GM12864 (cell line): ENCODE data around the gene CDC14C.
"Not testable (repeated sequence)": the region's sequence is repeated elsewhere in the genome, so short reads cannot be mapped to it uniquely, and the experiment has no call there.

Experiments
- DNase-seq: peaks from one replicate; pipeline ENCODE4 v3.0.0-alpha.2; 2011; ENCODE audit warnings: low read depth
- H3K4me3 ChIP-seq: 2 replicates; pipeline ENCODE4 v1.5.1; 2011; ENCODE audit warnings: mild to moderate bottlenecking, low read depth, low read length, control low read depth
- CTCF ChIP-seq: IDR thresholded peaks from 2 replicates; pipeline ENCODE4 v1.5.1; 2011; ENCODE audit warnings: low read depth, mild to moderate bottlenecking, moderate library complexity, low read length, control low read depth, inconsistent platforms; ENCODE audit errors: missing control alignments

CDC14C gene

DNA sequence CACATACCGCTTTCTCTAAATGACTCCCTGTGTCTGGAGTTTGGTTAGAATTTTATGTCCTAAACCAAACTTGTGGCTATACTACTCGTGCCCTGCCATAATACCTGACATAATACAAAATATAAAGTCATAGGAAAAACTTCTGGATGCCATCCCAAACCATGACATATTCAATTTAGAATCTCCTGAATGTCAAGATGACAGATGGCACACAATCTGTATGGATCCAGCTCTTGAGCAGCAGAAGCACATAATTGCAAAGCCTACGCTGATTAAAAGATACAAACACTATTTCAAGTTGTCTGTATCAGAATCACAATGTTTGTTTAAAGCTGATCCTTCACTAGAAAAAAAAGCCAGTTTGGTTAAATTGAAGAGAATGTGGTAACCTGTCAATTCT lies 22.4 kb upstream of the CDC14C start:
- DNase-seq: no peak
- TF ChIP-seq CTCF: no peak
- no peak overlapping the region for H3K4me3 ChIP-seq

DNA sequence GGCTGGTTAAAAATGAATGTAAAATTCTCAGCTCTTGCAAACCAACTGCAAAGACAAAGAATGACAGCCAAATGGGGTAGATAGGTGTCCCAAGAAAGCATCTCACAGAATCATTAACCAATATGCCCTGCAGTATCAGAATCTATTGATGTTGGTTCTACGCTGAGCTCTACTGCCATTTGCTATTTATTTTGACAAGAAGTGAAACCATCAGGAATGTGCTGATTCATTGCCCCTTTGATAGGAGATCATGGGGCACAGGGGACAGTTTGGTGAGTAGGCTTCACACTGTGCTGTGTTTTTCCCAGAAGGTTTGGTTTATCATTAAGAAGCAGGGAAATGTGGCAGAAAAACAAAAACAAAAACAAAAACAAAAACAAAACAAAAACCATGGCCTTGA lies 19.4 kb upstream of the CDC14C start:
- TF ChIP-seq CTCF: no peak
- DNase-seq: no peak
- H3K4me3 ChIP-seq: no peak overlapping the region

GRCh38 chr7:48905686-48906085 lies 18.7 kb upstream of the CDC14C start:
- DNase-seq, H3K4me3 ChIP-seq: not testable (repeated sequence)

DNA sequence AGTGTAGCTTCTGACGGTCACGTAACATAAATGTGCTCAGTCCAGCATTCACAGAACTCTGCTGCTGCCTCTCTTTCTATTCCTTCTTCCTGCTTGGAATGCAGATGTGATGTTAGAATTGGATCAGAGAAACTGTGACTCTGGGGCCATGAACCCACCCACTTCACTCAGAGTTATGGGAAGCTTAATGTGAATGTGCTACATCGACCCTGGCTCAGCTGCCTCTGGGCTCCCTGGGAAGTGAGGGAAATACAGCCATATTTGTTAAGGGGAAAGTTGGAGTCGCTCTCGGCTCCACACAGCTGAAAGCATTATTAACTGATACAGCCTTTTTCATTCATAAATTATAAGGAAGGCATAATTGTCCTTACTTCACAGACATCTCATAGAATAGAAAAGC lies 14.5 kb upstream of the CDC14C start:
- not testable (repeated sequence) for H3K4me3 ChIP-seq, DNase-seq

- DNase-seq: no peak
- H3K4me3 ChIP-seq: no peak overlapping the region
- no peak for TF ChIP-seq CTCF
These were observed 7.1 kb downstream of the CDC14C start for GRCh38 chr7:48931481-48931880.

DNA sequence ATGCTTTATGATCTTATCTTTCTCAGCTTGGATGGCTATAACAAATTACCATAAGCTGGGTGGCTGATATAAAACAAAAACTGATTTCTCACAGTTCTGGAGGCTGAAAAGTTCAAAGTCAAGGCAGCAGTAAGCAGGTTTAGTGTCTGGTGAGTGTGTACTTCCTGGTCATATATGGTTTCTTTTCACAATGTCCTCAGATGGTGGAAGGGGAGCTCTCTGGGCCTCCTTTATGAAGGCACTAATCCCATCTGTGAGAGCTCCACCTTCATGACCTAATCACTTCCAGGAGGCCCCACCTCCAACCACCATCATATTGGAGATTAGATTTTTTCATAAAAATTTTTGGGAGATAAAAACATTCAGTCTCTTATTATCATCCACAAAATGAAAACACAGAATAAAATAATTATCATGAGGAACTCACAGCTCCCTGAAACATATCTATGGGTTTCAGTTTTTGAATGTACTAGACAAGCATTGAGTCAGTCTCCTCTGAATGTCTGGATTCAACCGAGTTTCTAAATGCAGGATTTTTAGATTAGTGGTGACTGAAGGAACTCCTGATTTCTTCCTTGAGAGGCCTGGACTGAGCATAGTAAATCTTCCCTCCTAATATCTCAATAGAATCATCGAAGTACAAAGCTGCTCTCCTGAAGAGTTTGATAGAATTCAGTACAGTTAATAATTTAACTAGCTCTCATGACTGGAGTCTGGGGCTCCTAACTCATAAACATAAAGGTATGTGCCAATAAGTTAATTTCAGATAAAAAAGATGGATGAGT lies 8.0 kb downstream of the CDC14C start:
- no peak for DNase-seq
- TF ChIP-seq CTCF: no peak
- H3K4me3 ChIP-seq: no peak overlapping the region

GRCh38 chr7:48933549-48934085 lies 9.3 kb downstream of the CDC14C start:
- no peak overlapping the region for H3K4me3 ChIP-seq
- no peak for TF ChIP-seq CTCF
- DNase-seq: no peak
